HG02884 (cell line): Measurements from ENCODE around the gene PCDHB3.
"Not testable (repeated sequence)": the region's sequence is repeated elsewhere in the genome, so short reads cannot be mapped to it uniquely, and the experiment has no call there.

Source experiments
- ATAC-seq: cut with Tn5 transposase; IDR thresholded peaks from one replicate; pipeline ENCODE4 v1.9.1; 2021; ENCODE audit warnings: mild to moderate bottlenecking, moderate library complexity; ENCODE audit not compliant: unreplicated experiment

Gene PCDHB3

GRCh38 chr5:141100243-141100805 is at the start of gene PCDHB3:
TSS of gene PCDHB3 (plus strand) at chr5:141100473. CDS start at chr5:141100650, 177 bp downstream.
- ATAC-seq: no peak

GRCh38 chr5:141050622-141051520 is 49.4 kb upstream of the PCDHB3 start, which contains the start of gene PCDHB1:
TSS of gene PCDHB1 (plus strand) at chr5:141051374. CDS start at chr5:141051471, 97 bp downstream.
- ATAC-seq: no peak

GRCh38 chr5:141051521-141051866 is 48.8 kb upstream of the PCDHB3 start:
- no peak for ATAC-seq

GRCh38 chr5:141077826-141078225 is 22.4 kb upstream of the PCDHB3 start:
- ATAC-seq: no peak

- ATAC-seq: no peak
Observed at GRCh38 chr5:141082228-141082627, 18.0 kb upstream of the PCDHB3 start.

GRCh38 chr5:141084487-141084989 is 15.7 kb upstream of the PCDHB3 start:
- no peak for ATAC-seq

GRCh38 chr5:141094481-141095262 is 5.6 kb upstream of the PCDHB3 start, which contains the start of gene PCDHB2:
TSS of gene PCDHB2 (plus strand) at chr5:141094615. CDS start at chr5:141094791, 176 bp downstream.
- ATAC-seq: no peak

- ATAC-seq: no peak
Observed at GRCh38 chr5:141095263-141095641, 5.0 kb upstream of the PCDHB3 start.

GRCh38 chr5:141096181-141096580 is 4.1 kb upstream of the PCDHB3 start:
- not testable (repeated sequence) for ATAC-seq

GRCh38 chr5:141096586-141096985 is 3.7 kb upstream of the PCDHB3 start:
- ATAC-seq: not testable (repeated sequence)

- ATAC-seq: no peak
Observed at GRCh38 chr5:141101059-141101458, 786 bp downstream of the PCDHB3 start.

GRCh38 chr5:141102070-141102469 is 1.8 kb downstream of the PCDHB3 start:
- not testable (repeated sequence) for ATAC-seq

- not testable (repeated sequence) for ATAC-seq
Observed at GRCh38 chr5:141102471-141102870, 2.2 kb downstream of the PCDHB3 start.

- ATAC-seq: no peak
Observed at GRCh38 chr5:141105350-141105749, 5.1 kb downstream of the PCDHB3 start.

GRCh38 chr5:141119250-141119649 is 19.0 kb downstream of the PCDHB3 start:
- ATAC-seq: no peak

GRCh38 chr5:141121563-141121962 is 21.3 kb downstream of the PCDHB3 start, which contains the start of gene PCDHB4:
TSS of gene PCDHB4 (plus strand) at chr5:141121818. CDS start at chr5:141121999, 181 bp downstream.
- no peak for ATAC-seq

GRCh38 chr5:141121985-141122384 is 21.7 kb downstream of the PCDHB3 start:
- no peak for ATAC-seq

GRCh38 chr5:141123396-141124135 is 23.3 kb downstream of the PCDHB3 start:
- not testable (repeated sequence) for ATAC-seq

- no peak for ATAC-seq
Observed at GRCh38 chr5:141127305-141127704, 27.0 kb downstream of the PCDHB3 start.

- ATAC-seq: no peak
Observed at GRCh38 chr5:141135030-141135717, 34.9 kb downstream of the PCDHB3 start, which contains the start of gene PCDHB5. TSS of gene PCDHB5 (plus strand) at chr5:141135206. CDS start at chr5:141135435, 229 bp downstream.
